Measurements from ENCODE around the gene BAD. TPM values are rescaled to one million over a fixed set of nuclear protein-coding genes. Genes with fewer than 3 reads are reported as not detected.

Gene BAD
- total and polyA plus RNA-seq, 2 of the 13 experiments (the other 11 are each of a cell fraction or from before 2014, with no cell fraction given), result 17.9 to 28.5 TPM

DNA sequence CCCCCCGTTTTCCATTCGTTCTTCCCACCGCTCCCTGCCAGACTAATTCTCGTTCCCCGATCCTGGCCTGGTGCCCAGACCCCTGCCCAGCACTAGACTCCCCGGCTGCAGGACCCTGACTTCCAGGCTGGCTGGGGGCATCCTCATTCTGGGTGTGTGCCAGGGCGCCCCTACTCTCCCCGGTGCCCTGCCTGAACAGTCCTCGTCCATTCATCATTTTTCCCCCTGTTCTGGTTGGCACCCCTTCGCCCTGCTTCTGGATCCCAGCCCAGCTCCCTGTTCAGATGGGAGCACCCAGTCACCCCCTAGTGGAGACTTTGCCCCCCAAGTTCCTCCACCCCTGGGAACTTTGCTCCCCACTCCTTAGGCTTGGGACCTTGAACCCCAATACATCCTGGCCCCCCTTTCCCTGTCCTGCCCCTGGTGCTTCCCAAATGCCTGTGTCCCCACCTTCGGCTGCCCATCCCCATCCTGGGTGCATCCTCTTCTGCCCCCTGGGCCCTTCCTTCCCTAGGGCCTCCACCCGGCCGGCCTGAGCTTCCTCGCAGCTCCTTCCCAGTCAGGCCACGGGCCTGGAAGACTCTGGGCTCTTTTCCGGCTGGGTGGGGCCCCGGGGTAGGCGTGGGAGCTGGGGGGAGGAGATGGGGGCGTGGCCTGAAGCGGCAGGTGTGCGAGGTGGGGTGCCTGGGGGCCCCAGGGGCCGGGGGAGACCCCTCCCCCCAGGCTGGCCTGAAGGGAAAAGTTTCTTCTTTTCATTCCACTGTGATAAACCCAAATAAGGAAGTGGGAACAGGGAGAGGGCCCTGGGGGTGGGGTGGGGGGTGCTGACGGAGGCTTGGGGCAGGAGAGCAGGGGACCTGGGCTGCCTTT is 32.2 kb downstream of the BAD start (continued):
- TF ChIP-seq, protein P1, sequence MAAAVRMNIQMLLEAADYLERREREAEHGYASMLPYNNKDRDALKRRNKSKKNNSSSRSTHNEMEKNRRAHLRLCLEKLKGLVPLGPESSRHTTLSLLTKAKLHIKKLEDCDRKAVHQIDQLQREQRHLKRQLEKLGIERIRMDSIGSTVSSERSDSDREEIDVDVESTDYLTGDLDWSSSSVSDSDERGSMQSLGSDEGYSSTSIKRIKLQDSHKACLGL (CRISPR knock-in tag; IDR thresholded peaks at IDR 0.05), result no peak
- TF ChIP-seq NFE2L1 (CRISPR knock-in tag; IDR thresholded peaks at IDR 0.05; ENCODE audit: borderline replicate concordance) (no peak), SSRP1 (CRISPR knock-in tag; IDR thresholded peaks at IDR 0.05) (no peak), PHF8 (CRISPR knock-in tag; IDR thresholded peaks at IDR 0.05) (0 out of 2 replicates have a peak, but pooled peaks have one; percentile 14), SRF (IDR thresholded peaks at IDR 0.05; ENCODE audit: low read depth, low read length) (0 out of 2 replicates have a peak, but pooled peaks have one; percentile 17), ZNF720 (CRISPR knock-in tag; IDR thresholded peaks at IDR 0.05) (no peak), FOXC1 (CRISPR knock-in tag; IDR thresholded peaks at IDR 0.05; ENCODE audit: borderline replicate concordance) (no peak), RFX5 (IDR thresholded peaks at IDR 0.05; ENCODE audit: low read depth, low read length) (no peak), ZKSCAN8 (CRISPR knock-in tag; IDR thresholded peaks at IDR 0.05; ENCODE audit: borderline replicate concordance) (no peak), ZBTB20 (CRISPR knock-in tag; IDR thresholded peaks at IDR 0.05; ENCODE audit: borderline replicate concordance, low read depth) (no peak), SMAD9 (CRISPR knock-in tag; IDR thresholded peaks at IDR 0.05) (no peak), ZSCAN31 (CRISPR knock-in tag; IDR thresholded peaks at IDR 0.05; ENCODE audit: low read depth) (0 out of 2 replicates have a peak, but pooled peaks have one; percentile 25), HOXA7 (CRISPR knock-in tag; IDR thresholded peaks at IDR 0.05) (no peak), ZNF333 (CRISPR knock-in tag; IDR thresholded peaks at IDR 0.05; ENCODE audit: borderline replicate concordance) (0 out of 2 replicates have a peak, but pooled peaks have one; percentile 10), RXRA (CRISPR knock-in tag; IDR thresholded peaks at IDR 0.05) (no peak), POLR2A (IDR thresholded peaks at IDR 0.05; ENCODE audit: insufficient read depth in 1 of 2, low read depth in 2 of 2, low read length in 2 of 2) (no peak), ZNF562 (CRISPR knock-in tag; IDR thresholded peaks at IDR 0.05; ENCODE audit: borderline replicate concordance) (no peak), CBX1 (IDR thresholded peaks at IDR 0.05; ENCODE audit: low read depth) (no peak), ZBTB26 (CRISPR knock-in tag; IDR thresholded peaks at IDR 0.05; ENCODE audit: borderline replicate concordance) (no peak), ZNF891 (CRISPR knock-in tag; IDR thresholded peaks at IDR 0.05) (0 out of 2 replicates have a peak, but pooled peaks have one; percentile 43), RARA (CRISPR knock-in tag; IDR thresholded peaks at IDR 0.05) (no peak), NKX3-1 (CRISPR knock-in tag; IDR thresholded peaks at IDR 0.05) (no peak), ZNF274 (CRISPR knock-in tag; IDR thresholded peaks at IDR 0.05) (0 out of 2 replicates have a peak, but pooled peaks have one; percentile 1)
- TF ChIP-seq, protein P2, sequence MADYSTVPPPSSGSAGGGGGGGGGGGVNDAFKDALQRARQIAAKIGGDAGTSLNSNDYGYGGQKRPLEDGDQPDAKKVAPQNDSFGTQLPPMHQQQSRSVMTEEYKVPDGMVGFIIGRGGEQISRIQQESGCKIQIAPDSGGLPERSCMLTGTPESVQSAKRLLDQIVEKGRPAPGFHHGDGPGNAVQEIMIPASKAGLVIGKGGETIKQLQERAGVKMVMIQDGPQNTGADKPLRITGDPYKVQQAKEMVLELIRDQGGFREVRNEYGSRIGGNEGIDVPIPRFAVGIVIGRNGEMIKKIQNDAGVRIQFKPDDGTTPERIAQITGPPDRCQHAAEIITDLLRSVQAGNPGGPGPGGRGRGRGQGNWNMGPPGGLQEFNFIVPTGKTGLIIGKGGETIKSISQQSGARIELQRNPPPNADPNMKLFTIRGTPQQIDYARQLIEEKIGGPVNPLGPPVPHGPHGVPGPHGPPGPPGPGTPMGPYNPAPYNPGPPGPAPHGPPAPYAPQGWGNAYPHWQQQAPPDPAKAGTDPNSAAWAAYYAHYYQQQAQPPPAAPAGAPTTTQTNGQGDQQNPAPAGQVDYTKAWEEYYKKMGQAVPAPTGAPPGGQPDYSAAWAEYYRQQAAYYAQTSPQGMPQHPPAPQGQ (CRISPR knock-in tag; IDR thresholded peaks at IDR 0.05; ENCODE audit: borderline replicate concordance), result no peak
- TF ChIP-seq, protein P3, sequence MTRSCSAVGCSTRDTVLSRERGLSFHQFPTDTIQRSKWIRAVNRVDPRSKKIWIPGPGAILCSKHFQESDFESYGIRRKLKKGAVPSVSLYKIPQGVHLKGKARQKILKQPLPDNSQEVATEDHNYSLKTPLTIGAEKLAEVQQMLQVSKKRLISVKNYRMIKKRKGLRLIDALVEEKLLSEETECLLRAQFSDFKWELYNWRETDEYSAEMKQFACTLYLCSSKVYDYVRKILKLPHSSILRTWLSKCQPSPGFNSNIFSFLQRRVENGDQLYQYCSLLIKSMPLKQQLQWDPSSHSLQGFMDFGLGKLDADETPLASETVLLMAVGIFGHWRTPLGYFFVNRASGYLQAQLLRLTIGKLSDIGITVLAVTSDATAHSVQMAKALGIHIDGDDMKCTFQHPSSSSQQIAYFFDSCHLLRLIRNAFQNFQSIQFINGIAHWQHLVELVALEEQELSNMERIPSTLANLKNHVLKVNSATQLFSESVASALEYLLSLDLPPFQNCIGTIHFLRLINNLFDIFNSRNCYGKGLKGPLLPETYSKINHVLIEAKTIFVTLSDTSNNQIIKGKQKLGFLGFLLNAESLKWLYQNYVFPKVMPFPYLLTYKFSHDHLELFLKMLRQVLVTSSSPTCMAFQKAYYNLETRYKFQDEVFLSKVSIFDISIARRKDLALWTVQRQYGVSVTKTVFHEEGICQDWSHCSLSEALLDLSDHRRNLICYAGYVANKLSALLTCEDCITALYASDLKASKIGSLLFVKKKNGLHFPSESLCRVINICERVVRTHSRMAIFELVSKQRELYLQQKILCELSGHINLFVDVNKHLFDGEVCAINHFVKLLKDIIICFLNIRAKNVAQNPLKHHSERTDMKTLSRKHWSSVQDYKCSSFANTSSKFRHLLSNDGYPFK (CRISPR knock-in tag; IDR thresholded peaks at IDR 0.05; ENCODE audit: borderline replicate concordance), result no peak
